Inflammatory macrophage treated with lipopolysaccharide for 1 hour (primary cell): Measurements from ENCODE around the gene PSMB5.
"Not testable (repeated sequence)": the region's sequence is repeated elsewhere in the genome, so short reads cannot be mapped to it uniquely, and the experiment has no call there.

Experiments used
- DNase-seq, 2 donors: peaks; one replicate each; pipeline ENCODE4 v3.0.0-alpha.2; 2020 to 2022

The PSMB5 gene

DNA sequence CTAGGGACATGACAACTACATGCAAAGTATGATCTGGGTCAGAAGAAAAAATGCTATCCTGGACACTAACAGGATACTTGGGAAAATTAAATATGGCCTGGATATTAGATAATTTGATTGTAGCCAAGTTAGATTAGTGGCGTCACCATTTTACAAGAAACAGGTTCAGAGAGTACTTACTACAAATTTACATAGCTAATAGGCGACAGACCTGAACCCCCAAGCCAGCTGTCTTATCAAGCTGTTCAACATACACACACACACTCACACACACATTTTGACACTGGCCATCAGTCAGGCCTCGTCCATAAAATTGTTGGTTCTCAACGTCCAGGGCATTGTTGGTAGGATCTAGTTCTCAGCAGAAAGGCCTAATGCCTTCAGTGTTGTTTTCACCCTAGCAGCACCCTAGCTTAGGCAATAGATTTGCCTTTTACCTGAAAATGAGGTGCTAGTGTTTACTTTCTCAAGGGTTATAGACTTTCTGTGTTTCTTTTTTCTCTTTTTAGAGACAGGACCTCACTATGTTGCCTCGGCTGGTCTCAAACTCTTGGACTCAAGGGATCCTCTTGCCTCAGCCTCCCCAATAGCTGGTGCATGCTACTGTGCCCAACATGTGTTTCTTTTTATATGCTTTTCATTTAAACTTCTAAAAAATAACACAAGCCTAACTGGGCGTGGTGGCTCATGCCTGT is 21.5 kb downstream of the PSMB5 start:
- DNase-seq: no peak

DNA sequence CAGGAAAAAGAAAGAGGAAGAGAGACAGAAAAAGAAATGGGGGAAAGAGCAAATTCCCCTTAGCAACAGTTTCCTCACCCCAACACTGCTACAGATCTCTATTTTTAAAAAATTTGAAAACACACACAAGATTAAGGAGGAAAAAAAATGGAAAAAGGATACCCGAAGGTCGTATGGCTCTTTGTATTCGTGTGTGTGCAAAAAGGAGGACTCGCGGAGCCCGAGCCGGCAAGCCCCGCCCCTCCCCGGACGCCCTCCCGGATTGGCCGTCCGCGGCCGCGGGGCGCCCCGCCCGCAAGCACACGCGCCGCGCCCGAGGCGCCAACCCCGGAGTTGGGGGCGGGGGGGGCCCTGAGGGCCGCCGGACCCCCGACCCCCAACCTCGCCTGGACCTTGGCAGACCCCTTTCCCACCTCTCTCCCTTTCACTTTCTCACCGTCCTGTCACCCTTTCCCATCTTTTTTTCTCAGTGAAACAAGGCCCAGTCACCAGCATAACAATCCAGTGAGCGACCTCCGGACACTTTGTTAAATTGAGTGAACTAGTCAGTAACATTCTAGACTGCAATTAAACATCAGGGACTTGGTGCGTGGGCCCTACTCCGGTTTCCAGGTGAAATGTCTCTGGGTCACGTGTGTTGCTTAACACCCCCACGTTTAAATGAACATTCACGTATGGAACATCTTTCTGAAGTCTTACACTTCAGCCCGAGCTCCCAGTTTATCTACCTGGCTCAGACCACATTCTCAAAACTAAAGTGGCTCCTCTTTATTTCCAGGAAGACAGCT is 24.6 kb downstream of the PSMB5 start, which contains the start of gene C14orf93:
TSS of gene C14orf93 (minus strand) at position 205 of the 788 bp plus-strand sequence. CDS start 11,120 bp downstream, outside the sequence.
- DNase-seq: peak; percentile 53 to 66

- DNase-seq: no peak
Measured at GRCh38 chr14:23009483-23009938, 25.2 kb downstream of the PSMB5 start.

GRCh38 chr14:23008831-23009230 is 25.9 kb downstream of the PSMB5 start:
- no peak for DNase-seq

GRCh38 chr14:23006544-23007419 is 27.9 kb downstream of the PSMB5 start:
- peak; percentile 95 to 98 for DNase-seq

DNA sequence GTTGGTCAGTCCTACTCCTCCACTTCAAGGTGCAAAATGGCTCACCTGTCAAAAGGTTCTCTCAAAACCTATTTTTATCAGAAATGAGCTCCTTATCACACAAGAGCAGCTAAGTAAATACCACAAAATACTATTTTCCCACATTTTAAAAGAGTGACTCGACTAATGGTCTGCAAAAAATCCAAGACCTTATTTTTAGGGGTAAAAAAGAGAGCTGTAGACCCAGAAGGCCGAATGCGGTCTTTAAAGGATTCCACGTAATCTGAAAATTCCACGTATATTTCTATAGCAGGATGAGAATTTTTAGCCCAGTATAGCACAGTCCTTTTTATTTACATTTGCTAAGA is 28.5 kb downstream of the PSMB5 start:
- no peak for DNase-seq

- no peak for DNase-seq
Measured at GRCh38 chr14:23005451-23006187, 29.1 kb downstream of the PSMB5 start.

- DNase-seq: not testable (repeated sequence)
Measured at GRCh38 chr14:23004274-23004673, 30.4 kb downstream of the PSMB5 start.

GRCh38 chr14:23002592-23002991 is 32.1 kb downstream of the PSMB5 start:
- DNase-seq: no peak

DNA sequence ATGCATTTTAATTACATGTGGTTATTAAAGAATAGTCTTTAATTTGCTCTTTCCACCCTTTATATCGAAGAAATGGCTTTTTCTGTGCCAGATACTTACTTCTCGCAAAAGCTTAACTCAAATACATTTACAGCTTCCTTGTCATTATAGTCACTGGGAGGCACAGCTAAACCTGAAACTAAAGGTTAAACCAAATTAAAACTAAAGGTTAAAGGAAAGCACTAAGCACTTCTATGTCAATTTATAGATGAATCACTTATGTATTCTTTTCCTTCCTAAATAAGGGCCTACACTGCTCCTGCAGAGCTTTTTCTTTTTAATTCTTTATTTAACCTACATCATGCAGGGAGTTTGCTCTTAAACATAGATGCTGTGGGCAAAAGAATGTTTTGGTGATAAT is 33.8 kb downstream of the PSMB5 start:
- no peak for DNase-seq

DNA sequence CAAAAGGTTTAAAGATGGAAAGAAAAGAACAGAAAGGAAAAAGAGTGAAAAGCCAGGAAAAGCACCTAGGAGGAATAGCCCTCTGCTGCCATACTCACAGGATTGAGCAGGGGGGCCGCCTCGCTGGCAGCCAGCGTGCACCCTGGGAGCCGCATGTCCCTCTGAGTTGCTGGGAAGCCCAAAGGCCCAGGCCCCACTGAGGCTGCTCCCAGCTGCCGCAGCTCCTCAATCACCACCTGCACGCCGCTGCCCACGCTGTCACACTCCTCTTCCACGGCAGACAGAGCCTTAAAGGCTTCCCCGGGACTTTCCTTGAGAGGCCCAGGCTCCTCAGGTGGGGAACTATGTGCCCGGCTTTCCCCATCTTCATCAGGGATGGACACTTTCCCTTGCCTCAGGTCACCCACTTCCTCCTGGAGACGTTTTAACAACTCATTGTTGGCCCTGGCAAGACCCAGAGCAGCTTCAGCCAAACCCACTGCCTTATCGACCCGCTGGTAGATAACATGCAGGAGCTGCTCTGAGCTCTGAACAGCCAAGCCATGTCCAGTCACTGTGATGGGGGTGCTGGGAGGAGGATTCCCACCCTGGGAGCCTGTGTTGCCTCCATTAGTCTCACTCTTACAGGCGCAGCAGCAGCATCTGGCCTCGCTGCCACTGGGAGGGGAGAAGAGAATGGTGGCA is 36.2 kb downstream of the PSMB5 start:
- no peak for DNase-seq

- DNase-seq: no peak
Measured at GRCh38 chr14:22997676-22998323, 36.9 kb downstream of the PSMB5 start.

DNA sequence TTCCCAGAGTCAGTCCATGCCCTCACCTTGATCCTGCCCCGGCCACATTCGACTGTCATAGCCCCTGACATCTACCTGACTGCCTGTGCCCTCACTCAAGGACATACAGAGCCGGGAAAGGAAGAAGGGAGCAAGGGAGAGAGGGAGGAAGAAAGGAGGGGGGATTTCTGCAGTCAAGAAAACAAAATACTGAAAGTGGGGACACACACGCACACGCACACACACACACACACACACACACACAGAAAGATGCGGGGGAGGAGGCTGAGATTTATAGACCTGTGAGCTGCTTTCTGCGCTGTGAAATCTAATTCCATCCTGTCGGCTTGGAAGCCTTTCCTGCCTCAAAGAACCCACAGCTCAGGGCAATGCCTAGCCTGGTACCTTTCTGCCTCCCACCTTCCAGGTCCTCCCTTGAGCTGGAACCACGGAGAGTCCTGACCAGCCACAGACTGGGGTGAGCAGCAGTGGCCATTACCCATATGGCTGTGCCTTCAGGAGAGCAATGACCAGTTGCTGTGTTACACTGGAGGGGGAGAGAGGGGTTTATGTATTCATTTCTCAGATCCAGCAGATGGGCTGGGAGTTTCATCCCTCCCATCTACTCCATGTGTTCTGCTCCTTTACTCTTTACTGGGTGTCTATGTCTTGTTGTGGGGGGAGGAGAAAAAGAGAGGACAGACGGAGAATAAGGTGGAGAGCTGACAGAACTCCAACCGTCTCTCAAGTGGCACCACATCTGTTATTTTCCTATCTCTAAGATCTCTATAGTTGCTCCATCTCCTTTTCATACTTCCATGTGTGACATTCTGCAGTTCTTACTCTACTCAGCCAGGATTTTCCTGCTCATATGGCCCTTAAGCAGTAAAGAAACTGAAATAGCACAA is 37.7 kb downstream of the PSMB5 start:
- no peak for DNase-seq

- DNase-seq: no peak
Measured at GRCh38 chr14:22995889-22996625, 38.6 kb downstream of the PSMB5 start.

- no peak for DNase-seq
Measured at GRCh38 chr14:22994762-22995275, 39.9 kb downstream of the PSMB5 start.

- DNase-seq: no peak
Measured at GRCh38 chr14:22993517-22993916, 41.2 kb downstream of the PSMB5 start.

DNA sequence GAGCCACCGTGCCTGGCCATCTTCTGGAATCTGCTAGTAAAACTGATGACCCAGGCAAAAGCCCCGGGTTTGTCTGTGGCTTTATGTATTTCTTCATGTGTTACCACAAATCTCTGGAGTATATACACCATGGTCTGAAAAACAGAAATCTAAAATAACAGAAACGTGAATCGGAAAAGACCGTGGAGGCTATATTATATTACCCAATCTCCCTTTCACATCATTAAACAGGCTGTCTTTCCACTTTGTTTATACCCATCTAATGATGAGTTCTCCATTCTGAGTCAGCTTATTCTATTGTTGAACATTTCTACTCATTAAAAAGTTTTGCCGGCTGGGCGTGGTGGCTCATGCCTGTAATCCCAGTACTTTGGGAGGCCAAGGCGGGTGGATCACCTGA is 42.8 kb downstream of the PSMB5 start:
- no peak for DNase-seq

DNA sequence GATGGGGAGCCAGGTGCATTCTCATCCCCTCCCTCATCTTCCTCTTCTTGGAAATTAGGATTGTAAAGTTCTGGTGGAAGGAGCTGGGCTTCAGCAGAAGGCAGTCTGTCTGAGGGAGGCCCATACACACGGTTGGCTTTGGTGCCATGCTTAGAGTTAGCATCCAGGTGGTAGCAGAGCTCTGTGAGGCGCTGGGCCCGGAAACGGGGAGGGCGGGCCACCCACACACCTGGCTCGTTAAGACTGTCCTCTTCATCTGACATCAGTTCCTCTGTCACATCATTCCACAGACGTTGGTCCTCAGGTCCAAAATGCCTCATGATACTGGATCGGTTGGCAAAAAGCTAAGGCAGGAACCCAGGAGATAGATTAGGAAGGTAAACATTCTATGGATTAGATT is 47.4 kb downstream of the PSMB5 start:
- DNase-seq: no peak

DNA sequence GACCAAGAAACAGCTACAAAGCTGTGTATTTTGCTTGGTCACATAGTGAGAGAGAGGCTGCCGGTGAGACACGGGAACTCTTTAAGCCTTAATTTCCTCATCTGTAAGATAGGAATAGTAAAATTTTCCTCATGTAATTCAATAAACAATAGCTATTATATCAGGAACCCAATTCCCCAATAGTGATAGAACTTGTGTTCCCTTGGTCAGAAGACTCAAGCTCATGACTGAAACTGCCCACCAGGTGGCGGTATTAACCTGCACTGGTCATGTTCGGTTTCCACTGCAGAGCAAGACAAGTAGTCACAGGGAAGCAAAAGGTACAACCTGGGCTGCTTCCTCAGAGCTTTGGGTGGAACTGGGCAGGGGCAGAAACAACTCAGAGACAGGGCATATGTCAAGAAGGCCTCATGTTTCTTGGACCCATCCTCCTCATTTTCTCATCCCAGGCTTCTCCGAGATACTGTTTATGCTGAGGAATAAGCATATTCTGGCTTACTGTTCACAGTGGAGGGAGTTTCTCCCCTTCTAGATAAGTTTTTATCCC is 48.1 kb downstream of the PSMB5 start:
- DNase-seq: peak; percentile 63 to 97
